NCI-H82 treated with DMSO at 0.1 percent for 48 hours (cell line): ENCODE data around the gene ABCF2.
A peak's percentile ranks its signal among the peaks of the same experiment; 100 is the strongest.

Experiments used
- DNase-seq: peaks from one replicate; lab custom pipeline; 2025; ENCODE audit not compliant: unreplicated experiment; lab: John Stamatoyannopoulos, UW

ABCF2 gene

DNA sequence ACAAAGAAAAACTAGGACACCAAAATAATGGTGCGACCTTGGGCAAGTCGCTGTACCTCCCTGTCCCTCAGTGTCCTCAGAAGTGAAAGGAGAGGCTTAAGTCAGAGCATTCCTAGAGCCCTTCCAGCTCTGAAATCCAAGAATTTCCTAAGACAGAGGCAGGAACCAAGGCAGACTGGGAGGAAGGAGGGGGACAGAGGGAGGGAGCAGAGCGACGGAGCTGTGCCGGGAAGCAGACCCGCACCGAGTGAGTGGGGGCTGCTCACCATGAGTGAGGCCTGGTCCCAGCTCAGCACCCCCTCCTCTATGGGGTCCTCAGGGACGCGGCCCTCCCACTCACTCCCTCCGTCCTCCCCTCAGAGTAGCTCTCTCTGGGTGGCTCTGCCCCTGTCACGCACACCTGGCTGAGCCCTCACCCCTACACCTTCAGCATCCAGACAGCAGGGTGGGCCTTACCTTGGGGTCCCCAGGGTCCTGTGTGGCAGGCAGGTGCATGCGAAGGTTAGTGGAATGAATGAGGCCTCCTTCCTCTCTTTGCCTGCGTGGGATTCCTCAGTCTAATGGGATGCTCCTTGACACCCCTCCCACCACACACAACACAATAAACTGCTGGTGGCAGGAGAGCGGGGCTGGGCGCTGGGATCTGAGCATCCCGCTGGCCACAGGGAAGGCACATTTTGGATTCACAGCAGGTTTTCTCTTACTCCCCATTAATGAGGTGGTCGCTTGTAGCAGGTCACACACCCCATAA is 26.1 kb upstream of the ABCF2 start:
- no peak for DNase-seq

DNA sequence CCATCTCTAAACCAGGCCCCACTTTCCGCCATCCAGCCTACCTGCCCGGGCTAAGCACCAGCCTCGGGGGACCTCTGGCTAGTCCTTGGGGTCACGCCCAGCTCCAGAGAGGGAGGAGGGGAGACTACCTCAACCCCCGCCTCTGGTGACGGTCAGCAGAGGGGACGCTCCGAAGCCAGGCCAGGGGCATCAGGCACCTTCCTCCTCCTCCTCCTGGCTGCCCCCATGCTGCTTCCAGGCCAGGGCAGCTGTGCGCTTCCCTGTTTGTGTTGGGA is 25.5 kb upstream of the ABCF2 start:
- DNase-seq, result no peak

DNA sequence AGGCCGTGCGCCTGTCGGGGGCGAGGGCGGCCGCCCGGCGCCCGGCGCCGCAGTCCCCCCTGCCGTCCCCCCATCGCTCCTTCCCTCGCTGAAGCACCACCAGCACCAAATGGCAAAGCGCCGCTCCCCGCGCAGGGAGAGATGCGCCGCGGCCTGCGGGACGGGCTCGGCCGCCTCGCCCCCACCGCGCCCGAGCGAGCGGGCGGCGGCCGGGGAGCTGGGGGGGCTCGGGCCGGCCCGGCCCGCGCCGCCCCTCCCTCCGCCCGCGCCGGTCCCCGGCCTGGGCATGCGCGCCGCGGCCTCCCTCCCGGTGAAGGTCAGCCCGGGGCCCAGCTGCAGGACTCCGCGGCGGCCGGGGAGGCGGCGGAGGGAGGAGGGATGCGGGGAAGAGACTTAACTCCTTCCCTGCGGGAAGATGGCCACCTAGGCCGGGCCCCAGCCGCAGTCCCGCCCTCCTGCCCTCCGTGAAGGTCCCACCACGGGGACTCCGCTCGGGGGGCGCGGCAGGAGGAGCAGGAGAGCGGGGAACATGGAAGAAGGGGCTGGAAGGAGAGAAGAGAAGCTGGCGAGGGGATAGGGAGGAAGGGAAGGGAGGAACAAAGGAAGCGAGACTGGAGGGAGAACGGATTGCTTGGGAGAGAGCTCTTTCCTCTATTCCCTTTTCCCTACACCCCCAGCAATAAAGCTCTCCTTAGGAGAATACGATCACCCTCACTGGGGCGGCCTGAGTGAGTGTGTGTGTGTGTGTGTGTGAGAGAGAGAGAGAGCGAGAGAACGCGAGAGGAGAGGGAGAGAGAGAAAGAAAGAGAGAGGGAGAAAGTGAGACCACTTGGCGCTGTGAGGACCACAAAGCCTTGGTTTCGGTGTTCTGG is 24.9 kb upstream of the ABCF2 start:
- DNase-seq, result no peak

DNA sequence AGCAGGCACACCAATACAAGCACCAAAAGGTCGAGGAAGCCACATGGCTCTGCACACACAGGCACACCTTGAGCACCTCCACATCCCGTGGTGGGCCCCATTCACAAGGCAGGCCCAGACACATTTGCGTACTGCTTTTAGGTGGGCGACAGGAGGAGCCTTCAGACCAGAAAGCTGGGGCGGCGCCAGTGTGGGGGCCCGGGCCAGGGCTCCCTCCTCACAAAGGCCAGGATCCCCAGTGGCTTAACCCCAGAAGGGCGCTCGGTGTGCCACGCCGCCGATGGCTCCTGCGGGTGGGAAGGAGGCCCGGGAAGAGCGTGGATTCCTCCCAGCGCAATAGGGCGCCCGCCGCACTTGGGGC is 24.3 kb upstream of the ABCF2 start:
- no peak for DNase-seq

DNA sequence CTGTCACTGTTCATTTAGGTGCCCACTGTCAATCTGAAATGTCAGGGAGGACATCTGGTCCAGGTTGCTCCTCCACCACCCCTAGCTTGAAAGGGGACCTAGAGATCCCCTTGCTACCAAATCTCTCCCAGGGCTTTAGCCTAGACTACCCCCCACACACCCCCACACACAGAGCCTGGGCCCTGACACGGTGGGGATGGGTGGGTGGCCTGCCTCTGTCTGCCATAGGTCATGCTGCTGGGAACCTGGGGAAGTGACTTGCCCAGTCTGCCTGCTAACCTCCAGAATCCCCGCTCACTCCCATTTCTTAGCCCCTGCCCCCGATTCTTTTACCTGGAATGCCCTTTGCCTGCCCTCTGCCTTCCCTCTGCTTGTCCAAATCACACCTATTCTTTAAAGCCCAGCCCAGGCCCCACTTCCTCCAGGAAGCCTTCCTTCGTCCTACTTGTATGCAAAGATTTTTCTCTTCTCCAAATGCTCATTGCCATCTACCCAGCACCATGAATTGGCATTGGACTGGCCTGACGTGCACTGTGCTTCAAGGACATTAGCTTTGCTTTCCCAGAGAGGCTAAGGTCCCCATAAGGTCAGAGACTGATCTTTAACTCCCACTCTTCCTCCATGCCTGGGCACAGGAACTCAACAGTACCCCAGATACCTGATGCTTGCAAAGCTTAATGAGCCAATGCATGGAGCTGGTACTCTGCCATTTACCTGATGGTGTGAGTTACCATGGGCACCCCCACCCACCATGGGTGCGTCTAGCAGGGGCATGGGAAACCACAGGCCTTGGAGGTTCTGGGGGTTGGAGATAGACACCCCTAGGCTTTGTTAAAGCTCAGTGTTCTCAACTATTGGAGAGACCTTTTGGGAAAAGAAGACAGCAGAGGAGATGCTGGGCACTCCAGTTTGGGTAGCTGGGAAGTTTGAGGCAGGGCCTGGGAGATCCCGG is 23.5 kb upstream of the ABCF2 start:
- DNase-seq, result no peak

DNA sequence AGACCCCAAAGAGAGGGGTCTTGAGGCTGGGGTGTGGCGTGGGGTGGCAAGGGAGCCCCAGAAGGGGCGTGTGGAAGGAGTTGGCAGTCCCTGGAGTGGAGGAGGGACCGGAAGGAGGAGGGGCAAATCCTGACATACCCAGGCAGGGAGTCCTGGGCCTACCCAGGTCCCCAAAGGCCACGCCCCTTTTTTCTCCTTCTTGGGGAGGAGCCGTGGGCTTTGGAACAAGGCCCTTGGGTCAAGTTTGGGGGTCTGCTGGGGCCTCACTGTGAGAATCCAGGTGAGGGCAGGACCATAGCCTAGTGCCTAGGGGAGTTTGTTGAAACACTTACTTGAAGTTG is 22.7 kb upstream of the ABCF2 start:
- DNase-seq, result no peak

DNA sequence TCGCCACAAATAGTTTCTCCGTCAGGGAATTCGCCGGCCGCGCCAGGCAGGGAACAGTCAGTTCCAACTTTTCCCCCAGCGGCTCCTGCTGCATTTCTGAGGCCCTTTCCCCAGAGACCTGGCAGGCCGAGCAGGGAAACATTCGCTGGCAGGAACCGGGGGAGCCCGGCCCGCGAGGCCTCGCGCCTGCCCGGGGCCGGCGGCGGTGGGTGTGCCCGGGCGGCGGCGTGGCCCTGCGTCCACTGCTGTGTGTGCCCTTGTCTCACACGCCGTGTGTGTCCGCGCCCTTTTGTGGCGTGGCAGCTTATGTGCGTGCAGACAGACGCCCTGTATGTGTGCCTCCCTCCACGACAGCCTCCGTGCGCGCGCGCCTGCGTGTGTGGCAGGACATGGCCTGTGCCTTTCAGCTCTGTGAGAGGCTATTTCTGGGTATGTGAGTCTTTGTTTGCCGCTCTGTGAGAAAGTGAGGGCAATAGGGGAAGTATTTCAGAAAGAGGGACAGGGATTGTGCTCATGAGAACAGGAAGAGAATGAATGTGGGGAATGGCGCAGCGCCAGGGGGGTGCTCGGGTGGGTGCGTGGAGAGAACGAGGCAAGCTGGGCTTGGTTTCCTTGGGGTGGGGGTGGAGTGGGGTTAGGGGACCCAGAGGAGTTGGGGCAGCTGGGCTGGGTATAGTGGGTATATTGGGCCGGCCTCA is 22.2 kb upstream of the ABCF2 start:
- DNase-seq, result no peak

DNA sequence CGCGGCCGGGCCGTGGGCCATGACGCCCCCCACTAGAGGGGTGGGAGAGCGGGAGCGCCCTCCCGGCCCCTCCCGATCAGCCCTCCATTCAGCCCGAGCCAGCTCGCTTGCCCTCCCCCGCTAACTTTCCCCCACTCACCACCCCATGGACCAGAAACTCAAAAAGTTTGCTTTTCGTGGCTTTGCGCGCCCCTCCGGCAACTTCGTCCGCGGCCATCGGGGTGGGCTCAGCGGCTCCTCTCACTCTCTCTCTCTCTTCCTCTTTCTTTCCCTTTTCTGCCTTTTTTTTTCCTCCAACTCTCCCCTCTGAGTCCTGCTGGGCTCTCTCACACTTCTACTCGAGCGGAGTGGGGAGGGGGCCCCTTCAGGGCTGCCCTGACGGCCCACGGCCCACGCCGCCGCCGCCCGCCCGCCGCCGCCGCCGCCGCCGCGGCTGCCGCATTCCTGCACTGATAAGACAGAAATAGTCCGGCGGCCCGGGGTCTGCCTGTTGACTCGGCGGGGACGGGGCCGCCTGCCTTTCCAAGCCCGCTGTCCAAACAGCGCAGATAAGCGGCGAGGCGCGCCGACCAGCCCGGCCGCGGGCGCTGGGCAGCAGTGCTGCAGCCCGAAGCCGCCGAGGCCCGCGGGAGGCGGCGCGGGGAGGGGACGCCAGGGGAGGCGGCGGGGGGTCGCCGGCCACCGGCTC is 21.5 kb upstream of the ABCF2 start, which contains the start of gene SMARCD3:
Gene SMARCD3, minus strand, starts transcription at position 349 of the 688 bp plus-strand sequence. Its CDS starts 132 bp downstream, at position 217.
- DNase-seq, result no peak

DNA sequence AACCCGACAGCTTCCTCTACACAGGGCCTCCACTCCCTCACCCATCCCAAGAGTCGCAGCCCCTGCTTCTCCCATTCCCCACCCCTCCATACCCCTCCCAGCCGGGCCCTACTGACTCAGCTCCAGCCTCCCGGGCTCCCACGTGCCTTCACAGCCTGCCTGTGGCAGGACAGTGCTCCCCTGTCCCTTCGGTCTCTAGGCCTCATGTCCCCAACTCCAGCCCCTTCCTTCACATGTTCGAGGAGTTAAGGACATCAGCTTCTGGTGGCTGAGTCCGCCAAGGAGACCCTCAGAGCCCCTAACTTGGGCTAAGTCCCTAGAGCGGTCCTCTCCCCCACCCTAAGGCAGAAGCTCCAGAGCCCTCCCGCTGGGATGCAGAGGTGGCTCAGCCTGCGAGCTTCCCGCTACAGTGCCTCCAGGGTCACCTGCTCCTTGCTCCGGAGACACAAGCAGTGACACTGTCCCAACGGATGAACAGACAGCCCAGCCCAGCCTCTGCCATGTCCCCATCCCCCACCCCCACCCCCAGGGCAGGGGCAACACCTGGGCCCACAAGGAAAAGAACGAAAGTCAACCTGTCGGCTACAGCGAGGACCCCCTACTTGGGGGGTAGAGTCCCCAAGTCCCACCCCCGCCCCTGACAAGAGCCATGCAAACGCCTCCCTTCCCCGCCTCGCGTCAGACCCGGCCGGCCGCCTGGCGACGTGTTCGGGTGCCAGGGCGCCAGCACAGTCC is 20.8 kb upstream of the ABCF2 start:
- DNase-seq, result no peak

DNA sequence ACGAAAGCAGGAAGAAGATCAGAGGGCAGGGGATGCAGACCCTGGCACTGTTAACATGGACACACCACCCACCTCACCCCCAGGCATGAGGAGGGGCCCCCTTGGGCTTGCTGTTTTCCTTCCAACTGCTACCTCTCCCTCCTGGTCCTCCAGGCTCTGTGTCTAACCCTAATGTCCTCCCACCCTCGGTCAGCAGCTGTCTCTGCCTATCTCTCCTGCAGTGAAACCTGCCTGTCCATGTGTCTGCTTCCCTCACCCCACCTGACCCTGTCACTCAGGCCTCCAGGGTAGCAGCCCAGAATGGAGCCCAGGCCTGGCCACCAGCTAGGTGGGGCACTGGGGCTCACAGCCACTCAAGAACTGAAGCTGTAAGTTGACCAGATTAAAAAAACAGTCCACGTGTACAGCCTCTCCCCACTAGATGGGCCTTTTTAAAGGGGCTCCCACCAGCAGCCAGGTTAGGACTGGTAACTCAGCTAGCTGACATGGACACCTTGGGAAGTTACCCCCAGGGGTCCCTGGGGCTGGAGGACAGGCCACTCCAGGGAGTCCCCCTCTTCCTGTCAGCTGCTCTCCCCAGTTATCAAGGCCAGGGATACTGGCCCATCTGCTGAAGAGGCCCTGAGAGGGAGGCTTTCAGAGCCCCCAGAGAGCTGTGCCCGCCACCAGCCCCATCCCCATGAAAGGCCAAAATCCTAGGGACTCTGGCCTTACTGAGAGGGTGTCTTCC is 20.0 kb upstream of the ABCF2 start:
- DNase-seq, result no peak

DNA sequence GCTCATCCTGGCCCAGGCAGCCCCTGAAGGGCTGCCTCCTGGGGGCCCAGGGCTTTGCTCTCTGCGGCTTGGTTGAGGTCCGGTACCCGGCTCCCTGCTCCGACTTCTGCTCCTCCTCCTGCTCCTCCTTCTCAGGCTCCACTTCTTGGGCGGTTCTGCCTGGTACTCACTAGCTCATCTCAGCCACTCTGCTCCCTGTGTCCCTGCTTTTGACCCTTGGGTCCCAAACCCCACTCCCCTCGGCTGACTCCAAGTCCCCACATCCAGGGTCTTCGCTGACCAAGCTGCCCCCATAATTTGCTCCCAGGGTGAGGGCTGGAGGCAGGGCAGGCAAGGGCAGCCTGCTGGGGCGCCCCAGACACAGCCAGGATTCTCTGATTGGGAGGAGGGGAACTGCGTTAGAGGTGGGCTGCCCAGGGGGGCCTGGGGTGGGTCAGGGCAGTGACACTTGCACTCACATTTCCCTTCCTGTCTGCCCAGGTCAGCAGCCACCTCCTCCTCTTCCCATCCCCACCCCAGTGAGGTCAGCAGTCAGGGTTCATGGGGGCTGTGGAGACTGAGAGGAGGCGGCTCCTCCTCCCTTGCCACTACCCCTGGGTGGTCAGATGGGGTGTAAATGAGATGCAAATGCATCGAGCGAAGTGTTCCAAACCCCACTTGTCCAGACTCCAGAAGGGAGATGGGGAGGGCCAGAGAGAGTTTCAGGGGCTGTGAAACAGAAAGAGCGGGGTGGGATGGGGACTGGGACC is 19.3 kb upstream of the ABCF2 start:
- DNase-seq, result no peak

DNA sequence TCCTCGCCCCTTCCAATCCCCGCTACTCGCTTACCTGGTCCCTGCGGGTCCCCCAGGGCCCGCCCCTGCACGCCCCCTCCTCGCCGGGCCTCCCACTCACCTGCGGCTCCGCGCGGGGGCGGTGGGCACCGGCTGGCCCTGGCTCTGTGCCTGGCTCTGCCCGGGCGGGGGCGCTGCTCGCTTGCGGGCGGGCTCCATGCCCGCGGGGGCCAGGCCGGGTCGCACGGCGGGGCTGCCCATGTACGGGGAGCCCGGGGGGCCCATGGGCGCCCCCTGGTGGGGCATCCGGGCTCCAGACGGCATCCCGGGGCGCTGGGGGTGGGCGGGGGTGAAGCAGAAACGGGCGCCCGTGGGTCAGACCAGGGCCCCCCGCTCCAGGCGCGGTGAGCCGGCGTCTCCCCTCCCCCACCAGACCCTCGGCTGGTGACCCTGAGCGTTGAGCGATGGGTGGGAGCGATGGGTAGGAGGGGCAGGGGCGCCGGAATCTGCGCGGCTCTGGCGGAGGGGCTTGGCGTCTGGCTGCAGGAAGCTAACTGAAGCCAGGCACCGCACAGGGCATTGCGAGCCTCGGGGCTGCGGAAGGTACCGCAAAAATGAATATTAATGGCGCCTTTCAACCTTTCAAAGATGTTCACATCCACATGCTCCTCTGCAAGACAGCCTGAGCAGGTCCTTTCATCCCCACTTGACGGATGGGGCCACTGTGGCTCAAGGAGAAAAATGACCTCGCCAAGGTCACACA is 18.5 kb upstream of the ABCF2 start:
- DNase-seq, result peak; percentile 13

DNA sequence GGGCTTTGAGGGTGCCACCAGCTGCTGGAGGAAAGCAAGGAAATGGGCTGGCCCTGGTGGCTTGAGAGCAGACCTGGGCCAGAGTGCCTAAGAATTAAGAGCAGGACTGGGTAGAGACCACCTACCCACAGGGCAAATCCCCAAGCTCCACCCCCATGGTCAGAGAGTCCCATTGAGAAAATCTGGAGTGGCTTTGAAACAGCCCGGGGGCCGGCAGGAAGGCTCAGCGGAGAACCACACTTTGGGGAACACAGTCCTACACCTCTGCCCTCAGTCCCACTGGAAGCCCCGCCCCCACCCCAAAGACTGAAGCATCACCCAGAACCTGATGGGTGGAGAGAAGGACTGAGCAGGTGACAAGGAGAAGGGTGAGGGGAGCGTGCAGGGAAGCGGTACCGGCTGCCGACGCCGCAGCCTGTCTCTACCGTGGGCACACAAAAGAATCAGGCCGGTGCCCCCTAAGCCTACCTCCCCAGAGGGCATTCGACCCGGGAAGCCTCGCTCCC is 17.9 kb upstream of the ABCF2 start:
- DNase-seq, result no peak

DNA sequence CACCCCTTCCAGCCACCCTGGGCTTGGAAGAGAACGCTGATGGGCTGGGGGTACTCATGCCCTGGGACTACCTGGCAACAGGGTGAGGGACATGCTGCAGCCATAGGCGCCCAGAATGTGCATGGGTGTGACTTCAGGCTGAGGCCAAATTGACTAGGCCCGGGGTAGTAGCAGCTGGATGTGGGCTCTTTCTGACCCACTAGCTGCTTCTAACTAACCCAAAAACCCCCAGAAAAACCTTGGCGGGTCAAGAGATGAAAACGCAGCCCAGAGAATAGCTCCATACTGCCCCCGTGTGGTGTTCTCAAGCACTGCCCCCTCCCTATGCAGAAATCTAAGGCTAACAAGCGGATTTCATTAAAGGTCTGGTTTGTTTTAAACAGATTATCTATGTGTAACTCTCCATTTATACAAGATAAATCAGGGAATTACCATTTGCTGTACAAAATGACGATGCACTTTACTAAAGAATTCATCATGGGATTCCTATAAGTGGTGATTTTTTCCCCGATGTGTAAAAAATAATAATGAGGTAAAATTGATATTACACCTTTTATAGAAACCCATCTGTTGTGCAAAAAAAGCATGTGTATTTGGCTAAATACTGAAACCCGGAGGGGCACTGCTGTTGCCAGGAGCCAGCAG is 17.3 kb upstream of the ABCF2 start:
- DNase-seq, result peak; percentile 15

DNA sequence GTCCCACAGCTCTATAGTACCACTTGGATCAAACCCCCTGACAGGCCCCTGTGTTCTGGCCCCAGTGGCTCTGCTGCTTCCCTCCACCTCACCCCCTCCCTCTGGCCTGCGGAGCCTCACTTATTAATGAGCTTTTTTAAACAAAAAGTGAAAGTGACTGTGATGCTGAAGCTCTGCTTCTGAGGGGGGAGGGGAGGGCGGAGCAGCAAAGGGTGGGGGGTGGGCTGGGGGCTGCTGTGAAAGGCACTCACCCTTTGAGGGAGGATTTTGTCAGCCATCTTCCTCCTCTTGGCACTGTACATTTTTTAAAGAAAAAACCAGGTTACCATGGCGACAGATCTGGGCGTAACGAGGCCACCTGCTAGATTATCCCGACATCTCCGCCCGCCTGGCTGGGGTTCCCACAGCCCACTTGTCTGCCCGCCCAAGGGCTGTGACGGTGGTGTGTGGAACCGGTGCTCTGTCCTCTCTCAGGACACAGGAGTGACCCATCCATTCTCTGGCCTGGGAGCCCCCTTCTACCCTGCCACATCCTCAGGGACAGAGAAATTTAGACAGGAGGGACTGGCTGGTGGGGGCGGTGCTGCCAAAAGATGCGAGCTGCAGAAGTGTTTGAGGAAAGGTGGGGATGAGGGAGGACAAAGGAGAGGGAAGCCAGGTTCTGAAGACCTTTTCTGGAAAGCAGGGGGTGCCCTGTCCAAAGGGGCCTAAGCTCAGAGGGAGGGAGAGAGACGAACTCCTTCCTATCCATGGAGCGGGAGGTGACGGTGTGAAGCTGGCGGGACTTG is 16.6 kb upstream of the ABCF2 start:
- DNase-seq, result no peak

DNA sequence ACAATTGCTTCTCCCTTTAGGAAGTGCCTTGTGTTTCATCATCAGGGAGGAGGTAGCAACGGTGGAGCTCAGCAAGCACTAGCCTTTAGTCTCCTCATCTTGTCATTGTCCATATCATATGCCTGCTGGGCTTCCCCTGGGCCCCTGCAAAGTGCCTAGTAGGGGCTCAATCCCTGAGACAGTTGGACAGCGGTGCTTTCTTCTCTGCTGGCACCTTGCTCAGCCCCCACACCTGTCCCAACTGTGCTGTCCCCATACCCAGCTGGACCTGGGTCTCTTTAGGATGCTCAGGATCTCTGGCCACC is 16.0 kb upstream of the ABCF2 start:
- no peak for DNase-seq
